HEK293 (cell line): ENCODE data around the gene ICOS.

Source experiments
- CTCF ChIA-PET: fragments of 350-600 bp; formaldehyde crosslinking; extraction: SDS; loops from one replicate; lab custom pipeline; 2021; ENCODE audit warnings: antibody characterized with exemption; lab: Yijun Ruan, JAX
- POLR2A ChIA-PET: fragments of 300-600 bp; formaldehyde crosslinking; extraction: SDS; loops from one replicate; lab custom pipeline; 2020; ENCODE audit warnings: antibody characterized with exemption, inconsistent platforms; lab: Yijun Ruan, JAX
- H3K27ac ChIP-seq: fragments of 200-500 bp; sonication (Bioruptor generic); 2 replicates; pipeline ENCODE4 v1.5.1; 2014; ENCODE audit warnings: low read depth, low read length, control low read depth, inconsistent platforms; ENCODE audit errors: extremely low read depth
- H3K36me3 ChIP-seq, 2 experiments: fragments of 200-500 bp in 1 of 2; sonication (Bioruptor generic) in 1 of 2; 1 replicate in 1 of 2; 2 replicates in 1 of 2; pipeline ENCODE4 v1.5.1; 2014 to 2017; ENCODE audit warnings: inconsistent platforms in 2 of 2, low read length in 2 of 2; ENCODE audit not compliant: control insufficient read depth in 2 of 2, insufficient read depth in 1 of 2
- H3K4me1 ChIP-seq: fragments of 200-500 bp; sonication (Bioruptor generic); 2 replicates; pipeline ENCODE4 v1.5.1; 2014; ENCODE audit warnings: mild to moderate bottlenecking, low read length, inconsistent platforms; ENCODE audit not compliant: control insufficient read depth, insufficient read depth
- H3K4me3 ChIP-seq: 2 replicates; pipeline ENCODE4 v1.5.1; 2011; ENCODE audit warnings: low read depth, mild to moderate bottlenecking, control low read depth, low read length, moderate library complexity
- H3K9me3 ChIP-seq: fragments of 200-500 bp; sonication (Bioruptor generic); 2 replicates; pipeline ENCODE4 v1.5.1; 2014; ENCODE audit warnings: low read depth, low read length, inconsistent platforms; ENCODE audit not compliant: control insufficient read depth, insufficient read depth
- HOXD13 ChIP-seq: sonication (generic); formaldehyde crosslinking; IDR thresholded peaks from 2 replicates; pipeline ENCODE4 v1.8.0; 2022; ENCODE audit warnings: missing genetic modification reagents, borderline replicate concordance
- KLF16 ChIP-seq: fragments of 450-650 bp; formaldehyde crosslinking; IDR thresholded peaks from 2 replicates; pipeline ENCODE4 v1.5.1; 2017; ENCODE audit warnings: missing biosample characterization, missing genetic modification characterization
- OSR2 ChIP-seq: fragments of 450-650 bp; formaldehyde crosslinking; IDR thresholded peaks from 2 replicates; pipeline ENCODE4 v1.5.1; 2016; ENCODE audit warnings: missing biosample characterization, missing genetic modification characterization
- PBX3 ChIP-seq: sonication (generic); formaldehyde crosslinking; IDR thresholded peaks from 2 replicates; pipeline ENCODE4 v1.8.1; 2022; ENCODE audit warnings: mild to moderate bottlenecking, moderate library complexity, missing genetic modification reagents
- SP2 ChIP-seq: fragments of 450-650 bp; formaldehyde crosslinking; IDR thresholded peaks from 2 replicates; pipeline ENCODE4 v1.5.1; 2016; ENCODE audit warnings: missing biosample characterization, missing genetic modification characterization
- SP3 ChIP-seq: fragments of 450-650 bp; formaldehyde crosslinking; IDR thresholded peaks from 2 replicates; pipeline ENCODE4 v1.5.1; 2016; ENCODE audit warnings: missing biosample characterization, missing genetic modification characterization
- YY1 ChIP-seq: fragments of 450-650 bp; formaldehyde crosslinking; IDR thresholded peaks from 2 replicates; pipeline ENCODE4 v1.5.1; 2018; ENCODE audit warnings: missing biosample characterization, missing genetic modification characterization
- ZFHX2 ChIP-seq: fragments of 450-650 bp; formaldehyde crosslinking; conservative IDR thresholded peaks from 2 replicates; pipeline ENCODE4 v1.5.1; 2016; ENCODE audit warnings: missing biosample characterization, missing genetic modification characterization
- ZFP3 ChIP-seq: fragments of 450-650 bp; formaldehyde crosslinking; IDR thresholded peaks from 2 replicates; pipeline ENCODE4 v1.5.1; 2016; ENCODE audit warnings: low read depth, missing biosample characterization, missing genetic modification characterization
- ZIC2 ChIP-seq: fragments of 450-650 bp; formaldehyde crosslinking; IDR thresholded peaks from 2 replicates; pipeline ENCODE4 v1.5.1; 2016; ENCODE audit warnings: missing biosample characterization, missing genetic modification characterization
- ZNF138 ChIP-seq: fragments of 450-650 bp; formaldehyde crosslinking; IDR thresholded peaks from 2 replicates; pipeline ENCODE4 v1.5.1; 2016; ENCODE audit warnings: missing biosample characterization, missing genetic modification characterization, borderline replicate concordance
- ZNF18 ChIP-seq: fragments of 450-650 bp; formaldehyde crosslinking; IDR thresholded peaks from 2 replicates; pipeline ENCODE4 v1.5.1; 2016; ENCODE audit warnings: missing biosample characterization, missing genetic modification characterization
- ZNF184 ChIP-seq: fragments of 450-650 bp; IDR thresholded peaks from 2 replicates; pipeline ENCODE4 v1.5.1; 2018; ENCODE audit warnings: missing biosample characterization, mild to moderate bottlenecking, missing genetic modification characterization
- ZNF202 ChIP-seq: fragments of 450-650 bp; formaldehyde crosslinking; IDR thresholded peaks from 2 replicates; pipeline ENCODE4 v1.5.1; 2016; ENCODE audit warnings: missing biosample characterization, missing genetic modification characterization, borderline replicate concordance
- ZNF302 ChIP-seq: fragments of 450-650 bp; formaldehyde crosslinking; IDR thresholded peaks from 2 replicates; pipeline ENCODE4 v1.5.1; 2016; ENCODE audit warnings: missing biosample characterization, missing genetic modification characterization, low read depth
- ZNF362 ChIP-seq: fragments of 450-650 bp; formaldehyde crosslinking; IDR thresholded peaks from 2 replicates; pipeline ENCODE4 v1.5.1; 2016; ENCODE audit warnings: missing biosample characterization, missing genetic modification characterization
- ZNF48 ChIP-seq: fragments of 450-650 bp; formaldehyde crosslinking; IDR thresholded peaks from 2 replicates; pipeline ENCODE4 v1.5.1; 2016; ENCODE audit warnings: missing biosample characterization, missing genetic modification characterization
- ZNF555 ChIP-seq: fragments of 450-650 bp; formaldehyde crosslinking; conservative IDR thresholded peaks from 2 replicates; pipeline ENCODE4 v1.5.1; 2017; ENCODE audit warnings: missing biosample characterization, mild to moderate bottlenecking, missing genetic modification characterization, inconsistent platforms
- ZNF660 ChIP-seq: fragments of 450-650 bp; IDR thresholded peaks from 2 replicates; pipeline ENCODE4 v1.5.1; 2018; ENCODE audit warnings: missing biosample characterization, mild to moderate bottlenecking, missing genetic modification characterization
- ZNF664 ChIP-seq: fragments of 450-650 bp; formaldehyde crosslinking; IDR thresholded peaks from 2 replicates; pipeline ENCODE4 v1.5.1; 2016; ENCODE audit warnings: missing biosample characterization, missing genetic modification characterization
- ZNF670 ChIP-seq: fragments of 450-650 bp; formaldehyde crosslinking; IDR thresholded peaks from 2 replicates; pipeline ENCODE4 v1.5.1; 2016; ENCODE audit warnings: missing biosample characterization, missing genetic modification characterization, low read depth
- ZNF777 ChIP-seq: fragments of 450-650 bp; formaldehyde crosslinking; IDR thresholded peaks from 2 replicates; pipeline ENCODE4 v1.5.1; 2017; ENCODE audit warnings: missing biosample characterization, missing genetic modification characterization, borderline replicate concordance
- ZNF785 ChIP-seq: fragments of 450-650 bp; formaldehyde crosslinking; IDR thresholded peaks from 2 replicates; pipeline ENCODE4 v1.5.1; 2016; ENCODE audit warnings: missing biosample characterization, missing genetic modification characterization
- ZSCAN23 ChIP-seq: fragments of 450-650 bp; formaldehyde crosslinking; IDR thresholded peaks from 2 replicates; pipeline ENCODE4 v1.5.1; 2016; ENCODE audit warnings: missing biosample characterization, missing genetic modification characterization
- ZSCAN5A ChIP-seq: fragments of 450-650 bp; formaldehyde crosslinking; IDR thresholded peaks from 2 replicates; pipeline ENCODE4 v1.5.1; 2016; ENCODE audit warnings: missing biosample characterization, missing genetic modification characterization

The ICOS gene

GRCh38 chr2:203916756-203917155 lies 19.8 kb upstream of the ICOS start:
- TF ChIP-seq HOXD13 (CRISPR knock-in tag): no peak
- ChIA-PET POLR2A (no interaction called here), CTCF (interaction anchor here (0.6 kb wide), 2 partner anchors 7 to 1154 kb away, joined by 3 read pairs; no protein-coding TSS in a partner anchor)
- no peaks in the 10 kb centered on the region for H3K4me1 ChIP-seq
- no peak overlapping the region for H3K27ac ChIP-seq
- H3K36me3 ChIP-seq: no peaks in the 10 kb centered on the region
- H3K4me3 ChIP-seq: no peak overlapping the region
- H3K9me3 ChIP-seq: no peaks in the 10 kb centered on the region

GRCh38 chr2:203918264-203918663 lies 18.3 kb upstream of the ICOS start:
- no peaks in the 10 kb centered on the region for H3K4me1 ChIP-seq
- H3K9me3 ChIP-seq: no peaks in the 10 kb centered on the region
- TF ChIP-seq ZNF664: no peak
- TF ChIP-seq ZNF660 (tag by site-specific recombination): no peak
- no peak for TF ChIP-seq SP3
- TF ChIP-seq YY1 (tag by site-specific recombination): no peak
- no peak for TF ChIP-seq KLF16 (tag by site-specific recombination)
- TF ChIP-seq OSR2: no peak
- TF ChIP-seq ZNF362: no peak
- TF ChIP-seq ZSCAN23 (tag by site-specific recombination): no peak
- TF ChIP-seq ZNF555: no peak
- TF ChIP-seq ZNF202: no peak
- no peak for TF ChIP-seq ZNF785 (tag by site-specific recombination)
- no peak for TF ChIP-seq ZNF184
- TF ChIP-seq ZFHX2: no peak
- TF ChIP-seq ZNF302 (tag by site-specific recombination): no peak
- no peak for TF ChIP-seq ZFP3
- TF ChIP-seq, all 188 proteins: peak for 0
- CTCF ChIA-PET: interaction anchor here (0.5 to 1.2 kb wide), 5 partner anchors 8 to 680 kb away, joined by 3 to 4 read pairs (median 3); no protein-coding TSS in a partner anchor
- Histone ChIP-seq H3K27ac (no peak overlapping the region), H3K4me3 (no peak overlapping the region), H3K36me3 (no peaks in the 10 kb centered on the region)
- POLR2A ChIA-PET: no interaction called here

GRCh38 chr2:203918839-203919238 lies 17.7 kb upstream of the ICOS start:
- Histone ChIP-seq H3K4me1 (no peaks in the 10 kb centered on the region), H3K9me3 (no peaks in the 10 kb centered on the region), H3K27ac (no peak overlapping the region), H3K4me3 (no peak overlapping the region), H3K36me3 (no peaks in the 10 kb centered on the region)
- ChIA-PET POLR2A (no interaction called here), CTCF (interaction anchor here (0.6 to 1.2 kb wide), 4 partner anchors 10 to 1272 kb away, joined by 3 to 4 read pairs (median 3); no protein-coding TSS in a partner anchor)
- no peak for TF ChIP-seq ZNF48 (tag by site-specific recombination)

GRCh38 chr2:203925512-203926158 lies 10.9 kb upstream of the ICOS start:
- Histone ChIP-seq H3K4me3 (no peak overlapping the region), H3K27ac (no peak overlapping the region), H3K4me1 (no peaks in the 10 kb centered on the region), H3K36me3 (no peaks in the 10 kb centered on the region), H3K9me3 (no peaks in the 10 kb centered on the region)
- TF ChIP-seq ZNF18 (tag by site-specific recombination): no peak
- TF ChIP-seq ZIC2 (tag by site-specific recombination): no peak
- no peak for TF ChIP-seq ZNF660 (tag by site-specific recombination)
- TF ChIP-seq SP2 (tag by site-specific recombination): no peak
- TF ChIP-seq ZNF138 (tag by site-specific recombination): no peak
- TF ChIP-seq ZNF670 (tag by site-specific recombination): no peak
- no peak for TF ChIP-seq ZNF777 (tag by site-specific recombination)
- no peak for TF ChIP-seq PBX3 (CRISPR knock-in tag)
- no peak for TF ChIP-seq ZSCAN5A (tag by site-specific recombination)
- CTCF ChIA-PET: interaction anchor here (0.5 to 0.8 kb wide), 4 partner anchors 23 to 220 kb away, joined by 3 to 6 read pairs (median 4); no protein-coding TSS in a partner anchor
- POLR2A ChIA-PET: no interaction called here
